NB4 (cell line): Measurements from ENCODE around the gene MICU1.

ENCODE experiments used
- DNase-seq: peaks from one replicate; pipeline ENCODE4 v3.0.0; 2010; ENCODE audit warnings: low read depth
- H3K4me3 ChIP-seq: one replicate; pipeline ENCODE4 v1.5.1; 2011; ENCODE audit warnings: mild to moderate bottlenecking, low read depth, low read length, moderate library complexity
- CTCF ChIP-seq: IDR thresholded peaks from one replicate; pipeline ENCODE4 v1.5.1; 2012; ENCODE audit warnings: low read depth, low read length
- MAX ChIP-seq: IDR thresholded peaks from 2 replicates; pipeline ENCODE4 v1.6.1; 2011; ENCODE audit warnings: low read depth, low read length
- MYC ChIP-seq: IDR thresholded peaks from 2 replicates; pipeline ENCODE4 v1.6.1; 2011; ENCODE audit warnings: low read depth, low read length
- POLR2A ChIP-seq: IDR thresholded peaks from 2 replicates; pipeline ENCODE4 v1.6.1; 2011; ENCODE audit warnings: mild to moderate bottlenecking; ENCODE audit not compliant: insufficient read length; ENCODE audit errors: extremely low read depth

MICU1 gene

GRCh38 chr10:72638586-72639440 is 12.9 kb upstream of the MICU1 start:
- TF ChIP-seq POLR2A = no peak
- TF ChIP-seq CTCF = no peak
- no peak for TF ChIP-seq MYC
- TF ChIP-seq MAX = no peak
- no peak overlapping the region for H3K4me3 ChIP-seq
- no peak for DNase-seq

- TF ChIP-seq MYC (no peak), POLR2A (no peak), CTCF (no peak), MAX (no peak)
- DNase-seq = peak; percentile 83
- no peak overlapping the region for H3K4me3 ChIP-seq
These were observed 11.5 kb upstream of the MICU1 start for GRCh38 chr10:72637398-72637857.

- TF ChIP-seq CTCF (no peak), POLR2A (no peak), MAX (no peak), MYC (no peak)
- no peak for DNase-seq
- no peak overlapping the region for H3K4me3 ChIP-seq
These were observed 4.3 kb upstream of the MICU1 start for GRCh38 chr10:72630144-72630543.

GRCh38 chr10:72626444-72626754 is 520 bp upstream of the MICU1 start:
- DNase-seq = no peak
- no peak for TF ChIP-seq MYC
- TF ChIP-seq CTCF = no peak
- TF ChIP-seq MAX = no peak
- peak overlapping the region; percentile 59 for H3K4me3 ChIP-seq

GRCh38 chr10:72625276-72625607 is 637 bp downstream of the MICU1 start:
- H3K4me3 ChIP-seq = peak overlapping the region; percentile 98
- no peak for DNase-seq
- no peak for TF ChIP-seq MAX
- no peak for TF ChIP-seq MYC
- no peak for TF ChIP-seq CTCF
- no peak for TF ChIP-seq POLR2A

- TF ChIP-seq MAX (no peak), CTCF (no peak), POLR2A (no peak), MYC (no peak)
- no peak overlapping the region for H3K4me3 ChIP-seq
- no peak for DNase-seq
These were observed 3.6 kb downstream of the MICU1 start for GRCh38 chr10:72622271-72622670.
